ENCODE measurements around the gene FYN. TPM values are rescaled to one million over a fixed set of nuclear protein-coding genes. Genes with fewer than 3 reads are reported as not detected.

Gene FYN
- 10 to 100 TPM; 17.9 to 33.8 (median 24.8) TPM for polyA plus RNA-seq
- long read RNA-seq, donor 1, partial matches to known transcripts: 0 of 7 reads
- long read RNA-seq, donor 1, other reads (novel, unspliced or antisense): 0 of 7 reads
- long read RNA-seq, donor 2, partial matches to known transcripts: 0 of 2 reads
- long read RNA-seq, donor 2, other reads (novel, unspliced or antisense): 0 of 2 reads
- long read RNA-seq, donor 3, partial matches to known transcripts: 0 of 2 reads
- long read RNA-seq, donor 3, other reads (novel, unspliced or antisense): 0 of 2 reads
- long read RNA-seq, donor 4: 0 reads
- long read RNA-seq, donor 5, partial matches to known transcripts: 0 of 1 reads
- long read RNA-seq, donor 5, other reads (novel, unspliced or antisense): 0 of 1 reads
- long read RNA-seq, donor 6, partial matches to known transcripts: 0 of 4 reads
- long read RNA-seq, donor 6, other reads (novel, unspliced or antisense): 0 of 4 reads
- long read RNA-seq, donor 7, transcript FYN-202 (14 exons, 3,628 nt): major isoform, 10 of 17 reads
- long read RNA-seq, donor 7, partial matches to known transcripts: 5 of 17 reads
- long read RNA-seq, donor 7, other reads (novel, unspliced or antisense): 0 of 17 reads
- long read RNA-seq, donor 8, partial matches to known transcripts: 0 of 1 reads
- long read RNA-seq, donor 8, other reads (novel, unspliced or antisense): 0 of 1 reads
- long read RNA-seq, donor 9: 0 reads
- long read RNA-seq, donor 10, partial matches to known transcripts: 9 of 11 reads
- long read RNA-seq, donor 10, other reads (novel, unspliced or antisense): 0 of 11 reads

- DNase-seq (peak; percentile 90 to 98), FAIRE-seq (no peak)
- H3K27me3 ChIP-seq (ENCODE audit: control insufficient read depth in 3 of 3, insufficient read depth in 3 of 3, low read length in 3 of 3): peaks cover 0 to 5% (median 0%) of the 10 kb centered on the region in 3 donors
- H3K9me3 ChIP-seq (ENCODE audit: control insufficient read depth in 2 of 2, insufficient read depth in 1 of 2, low read depth in 1 of 2, low read length in 1 of 2): peaks cover 0 to 6% of the 10 kb centered on the region in 2 donors
- peak within 1 kb of the TSS; percentile 75 to 91 (median 75) for H3K27ac ChIP-seq (ENCODE audit: low read depth in 1 of 3, low read length in 2 of 3)
- H3K36me3 ChIP-seq (ENCODE audit: control insufficient read depth in 3 of 3, insufficient read depth in 2 of 3, low read depth in 1 of 3, low read length in 3 of 3): no peaks in the 10 kb centered on the region
- WGBS, 3 donors: 0 to 1% (median 0%) methylated on average over 52 to 75 of the region's 75 CpGs
- H3K4me3 ChIP-seq (ENCODE audit: low read depth in 1 of 3, low read length in 3 of 3): peak within 1 kb of the TSS; percentile 64 to 90 (median 76)
- H3K4me1 ChIP-seq (ENCODE audit: control insufficient read depth in 3 of 3, insufficient read depth in 2 of 3, low read depth in 1 of 3, low read length in 2 of 3): peaks cover 0 to 13% (median 8%) of the 10 kb centered on the region in 3 donors
Observed at GRCh38 chr6:111873178-111874024, at the start of gene FYN. Gene FYN (minus strand): TSS chr6:111873452. CDS start chr6:111720051, 153,401 bp downstream.

GRCh38 chr6:111922454-111923297 lies 49.4 kb upstream of the FYN start:
- no peak overlapping the region for H3K27ac ChIP-seq (ENCODE audit: low read depth in 1 of 3, low read length in 2 of 3)
- H3K9me3 ChIP-seq (ENCODE audit: control insufficient read depth in 2 of 2, insufficient read depth in 1 of 2, low read depth in 1 of 2, low read length in 1 of 2): no peaks in the 10 kb centered on the region
- no peaks in the 10 kb centered on the region for H3K36me3 ChIP-seq (ENCODE audit: control insufficient read depth in 3 of 3, insufficient read depth in 2 of 3, low read depth in 1 of 3, low read length in 3 of 3)
- H3K27me3 ChIP-seq (ENCODE audit: control insufficient read depth in 3 of 3, insufficient read depth in 3 of 3, low read length in 3 of 3): no peaks in the 10 kb centered on the region
- no peaks in the 10 kb centered on the region for H3K4me1 ChIP-seq (ENCODE audit: control insufficient read depth in 3 of 3, insufficient read depth in 2 of 3, low read depth in 1 of 3, low read length in 2 of 3)
- no peak for FAIRE-seq
- no peak for DNase-seq
- no peak overlapping the region for H3K4me3 ChIP-seq (ENCODE audit: low read depth in 1 of 3, low read length in 3 of 3)

GRCh38 chr6:111921103-111921502 lies 47.9 kb upstream of the FYN start:
- no peaks in the 10 kb centered on the region for H3K27me3 ChIP-seq (ENCODE audit: control insufficient read depth in 3 of 3, insufficient read depth in 3 of 3, low read length in 3 of 3)
- 45 to 85% (median 64%) methylated on average over 1 of the region's 1 CpG for WGBS, 3 donors

DNA sequence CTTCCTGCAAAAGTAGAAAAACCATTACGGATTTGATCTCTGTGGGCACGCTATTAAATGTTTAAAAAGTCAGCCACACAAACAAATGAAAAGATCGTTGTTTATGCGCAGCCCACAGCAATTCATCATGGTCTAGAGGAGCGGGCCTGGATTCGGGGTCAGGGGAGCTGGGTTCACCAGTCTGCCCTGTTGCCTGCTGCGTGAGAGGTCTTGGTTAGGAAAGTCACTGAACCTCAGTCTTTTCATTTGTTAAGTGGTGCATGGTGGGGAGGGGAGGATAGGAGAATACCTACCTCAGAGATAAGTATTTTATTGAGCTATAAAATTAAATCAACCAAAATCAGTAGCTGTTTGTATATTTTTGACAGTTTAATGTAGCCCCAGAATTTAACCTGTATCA lies 47.3 kb upstream of the FYN start:
- no peak for FAIRE-seq
- Histone ChIP-seq H3K9me3 (ENCODE audit: control insufficient read depth in 2 of 2, insufficient read depth in 1 of 2, low read depth in 1 of 2, low read length in 1 of 2) (no peaks in the 10 kb centered on the region), H3K4me3 (ENCODE audit: low read depth in 1 of 3, low read length in 3 of 3) (no peak overlapping the region), H3K27ac (ENCODE audit: low read depth in 1 of 3, low read length in 2 of 3) (no peak overlapping the region), H3K27me3 (ENCODE audit: control insufficient read depth in 3 of 3, insufficient read depth in 3 of 3, low read length in 3 of 3) (no peaks in the 10 kb centered on the region), H3K4me1 (ENCODE audit: control insufficient read depth in 3 of 3, insufficient read depth in 2 of 3, low read depth in 1 of 3, low read length in 2 of 3) (no peaks in the 10 kb centered on the region), H3K36me3 (ENCODE audit: control insufficient read depth in 3 of 3, insufficient read depth in 2 of 3, low read depth in 1 of 3, low read length in 3 of 3) (no peaks in the 10 kb centered on the region)
- WGBS, 3 donors: 85 to 91% (median 90%) methylated on average over 7 of the region's 7 CpGs
- DNase-seq: no peak

More at GRCh38 chr6:111921103-111921502, 47.9 kb upstream of the FYN start:
- FAIRE-seq (no peak), DNase-seq (no peak)
- Histone ChIP-seq H3K9me3 (ENCODE audit: control insufficient read depth in 2 of 2, insufficient read depth in 1 of 2, low read depth in 1 of 2, low read length in 1 of 2) (no peaks in the 10 kb centered on the region), H3K4me3 (ENCODE audit: low read depth in 1 of 3, low read length in 3 of 3) (no peak overlapping the region), H3K4me1 (ENCODE audit: control insufficient read depth in 3 of 3, insufficient read depth in 2 of 3, low read depth in 1 of 3, low read length in 2 of 3) (no peaks in the 10 kb centered on the region), H3K36me3 (ENCODE audit: control insufficient read depth in 3 of 3, insufficient read depth in 2 of 3, low read depth in 1 of 3, low read length in 3 of 3) (no peaks in the 10 kb centered on the region), H3K27ac (ENCODE audit: low read depth in 1 of 3, low read length in 2 of 3) (no peak overlapping the region)

- DNase-seq (no peak), FAIRE-seq (no peak)
- H3K27me3 ChIP-seq (ENCODE audit: control insufficient read depth in 3 of 3, insufficient read depth in 3 of 3, low read length in 3 of 3): no peaks in the 10 kb centered on the region
- no peaks in the 10 kb centered on the region for H3K4me1 ChIP-seq (ENCODE audit: control insufficient read depth in 3 of 3, insufficient read depth in 2 of 3, low read depth in 1 of 3, low read length in 2 of 3)
- H3K36me3 ChIP-seq (ENCODE audit: control insufficient read depth in 3 of 3, insufficient read depth in 2 of 3, low read depth in 1 of 3, low read length in 3 of 3): no peaks in the 10 kb centered on the region
- no peak overlapping the region for H3K27ac ChIP-seq (ENCODE audit: low read depth in 1 of 3, low read length in 2 of 3)
- 63 to 76% (median 67%) methylated on average over 5 of the region's 5 CpGs for WGBS, 3 donors
- no peak overlapping the region for H3K4me3 ChIP-seq (ENCODE audit: low read depth in 1 of 3, low read length in 3 of 3)
- no peaks in the 10 kb centered on the region for H3K9me3 ChIP-seq (ENCODE audit: control insufficient read depth in 2 of 2, insufficient read depth in 1 of 2, low read depth in 1 of 2, low read length in 1 of 2)
Observed at GRCh38 chr6:111918825-111919224, 45.6 kb upstream of the FYN start.

DNA sequence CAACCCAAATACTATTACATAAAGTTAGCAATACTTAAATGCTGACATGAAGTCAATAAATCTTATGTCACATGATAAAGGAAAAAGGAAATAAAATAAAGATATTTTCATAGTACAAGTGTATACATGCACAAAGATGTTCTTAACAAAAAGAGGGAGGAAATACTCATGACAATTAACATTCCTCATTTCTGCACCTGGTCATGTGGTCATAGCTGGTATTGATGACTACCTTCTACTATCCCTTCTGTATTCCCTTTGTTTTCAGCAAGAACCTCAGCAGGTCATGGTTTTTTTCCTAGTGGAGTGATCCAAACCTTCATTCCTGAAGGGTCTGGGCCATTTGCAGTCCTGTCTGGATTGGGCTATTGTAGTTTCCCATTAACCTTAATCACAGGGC lies 43.5 kb upstream of the FYN start:
- DNase-seq (no peak), FAIRE-seq (no peak)
- Histone ChIP-seq H3K27ac (ENCODE audit: low read depth in 1 of 3, low read length in 2 of 3) (no peak overlapping the region), H3K27me3 (ENCODE audit: control insufficient read depth in 3 of 3, insufficient read depth in 3 of 3, low read length in 3 of 3) (no peaks in the 10 kb centered on the region), H3K4me1 (ENCODE audit: control insufficient read depth in 3 of 3, insufficient read depth in 2 of 3, low read depth in 1 of 3, low read length in 2 of 3) (no peaks in the 10 kb centered on the region), H3K9me3 (ENCODE audit: control insufficient read depth in 2 of 2, insufficient read depth in 1 of 2, low read depth in 1 of 2, low read length in 1 of 2) (no peaks in the 10 kb centered on the region), H3K36me3 (ENCODE audit: control insufficient read depth in 3 of 3, insufficient read depth in 2 of 3, low read depth in 1 of 3, low read length in 3 of 3) (no peaks in the 10 kb centered on the region), H3K4me3 (ENCODE audit: low read depth in 1 of 3, low read length in 3 of 3) (no peak overlapping the region)

DNA sequence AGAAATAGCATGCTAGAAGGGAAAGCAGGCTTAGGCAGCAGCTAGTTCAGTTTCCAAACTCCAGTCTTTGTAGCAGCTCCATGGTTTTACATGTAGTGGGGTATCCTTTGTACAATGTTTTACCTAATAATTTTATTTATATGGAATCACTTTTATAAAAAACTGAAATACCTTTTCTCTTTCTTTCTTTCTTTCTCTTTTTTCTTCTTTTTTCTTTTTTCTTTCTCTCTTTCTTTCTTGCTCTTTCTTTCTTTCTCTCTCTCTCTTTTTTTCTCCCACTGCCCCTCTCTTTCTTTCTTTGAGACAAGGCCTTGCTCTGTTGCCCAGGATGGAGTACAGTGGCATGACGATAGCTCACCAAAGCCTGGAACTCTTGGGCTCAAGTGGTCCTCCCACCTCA lies 41.4 kb upstream of the FYN start:
- 88 to 96% (median 95%) methylated on average over 1 of the region's 1 CpG for WGBS, 3 donors
- no peak for FAIRE-seq
- Histone ChIP-seq H3K9me3 (ENCODE audit: control insufficient read depth in 2 of 2, insufficient read depth in 1 of 2, low read depth in 1 of 2, low read length in 1 of 2) (no peaks in the 10 kb centered on the region), H3K27me3 (ENCODE audit: control insufficient read depth in 3 of 3, insufficient read depth in 3 of 3, low read length in 3 of 3) (no peaks in the 10 kb centered on the region), H3K4me3 (ENCODE audit: low read depth in 1 of 3, low read length in 3 of 3) (no peak overlapping the region), H3K27ac (ENCODE audit: low read depth in 1 of 3, low read length in 2 of 3) (no peak overlapping the region), H3K4me1 (ENCODE audit: control insufficient read depth in 3 of 3, insufficient read depth in 2 of 3, low read depth in 1 of 3, low read length in 2 of 3) (no peaks in the 10 kb centered on the region), H3K36me3 (ENCODE audit: control insufficient read depth in 3 of 3, insufficient read depth in 2 of 3, low read depth in 1 of 3, low read length in 3 of 3) (no peaks in the 10 kb centered on the region)
- no peak for DNase-seq
